NCI-H1417 (cell line): ENCODE results near the gene IRX2.
A peak's percentile ranks its signal among the peaks of the same experiment; 100 is the strongest.

Experiments used
- DNase-seq, 3 experiments: peaks; one replicate each; lab custom pipeline; 2025; lab: John Stamatoyannopoulos, UW

The IRX2 gene

GRCh38 chr5:2751592-2752021 lies at the start of gene IRX2:
IRX2 (minus strand) TSS chr5:2751677; CDS start chr5:2751413, 264 bp downstream.
- peak in 1 of 3 experiments; percentile 91 for DNase-seq

GRCh38 chr5:2800035-2800434 lies 48.6 kb upstream of the IRX2 start:
- DNase-seq: no peak

GRCh38 chr5:2797981-2798380 lies 46.5 kb upstream of the IRX2 start:
- no peak for DNase-seq

- DNase-seq: peak in 1 of 3 experiments; percentile 93
Observed at GRCh38 chr5:2797160-2797559, 45.7 kb upstream of the IRX2 start.

- DNase-seq: no peak
Observed at GRCh38 chr5:2783223-2783622, 31.7 kb upstream of the IRX2 start.

GRCh38 chr5:2782658-2783057 lies 31.2 kb upstream of the IRX2 start:
- DNase-seq: no peak

DNA sequence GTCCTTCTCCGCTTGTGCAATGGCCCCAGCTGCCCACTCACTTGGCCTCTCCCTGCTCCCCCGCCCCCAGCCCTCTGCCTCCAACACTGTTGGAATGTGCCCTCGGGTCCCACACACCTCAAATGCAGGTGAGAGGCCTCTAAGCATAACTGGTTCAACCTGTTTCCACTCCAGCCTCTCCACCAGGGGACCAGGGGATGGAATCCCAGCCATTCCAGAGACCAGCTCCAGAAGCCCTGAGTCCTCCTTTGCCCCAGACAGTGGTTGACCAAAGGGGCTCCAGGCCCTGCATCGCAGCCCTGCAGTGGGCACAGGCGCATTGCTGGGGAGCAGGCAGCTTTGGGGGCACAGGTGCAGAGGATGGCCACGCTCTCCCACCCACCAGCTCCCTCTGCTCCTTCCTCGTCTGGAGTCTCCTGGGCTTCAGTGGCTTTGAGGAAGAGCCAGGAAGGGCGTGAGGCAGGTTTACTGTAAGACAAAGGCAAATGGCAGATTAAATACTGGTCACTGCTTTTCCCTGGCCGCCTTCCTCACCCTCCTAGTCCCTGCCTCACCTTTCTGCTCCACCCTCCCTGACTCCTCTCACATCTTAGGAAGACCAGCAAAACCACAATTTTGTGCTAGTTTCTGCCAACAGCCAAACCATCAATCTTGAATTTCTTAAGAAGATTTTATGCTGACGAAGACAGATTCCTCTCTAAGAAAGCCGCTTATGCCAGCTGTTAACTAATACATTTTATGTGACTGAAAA lies 29.1 kb upstream of the IRX2 start:
- no peak for DNase-seq

- no peak for DNase-seq
Observed at GRCh38 chr5:2779459-2779858, 28.0 kb upstream of the IRX2 start.

- no peak for DNase-seq
Observed at GRCh38 chr5:2776337-2777302, 25.1 kb upstream of the IRX2 start.

- DNase-seq: no peak
Observed at GRCh38 chr5:2773327-2773726, 21.9 kb upstream of the IRX2 start.

DNA sequence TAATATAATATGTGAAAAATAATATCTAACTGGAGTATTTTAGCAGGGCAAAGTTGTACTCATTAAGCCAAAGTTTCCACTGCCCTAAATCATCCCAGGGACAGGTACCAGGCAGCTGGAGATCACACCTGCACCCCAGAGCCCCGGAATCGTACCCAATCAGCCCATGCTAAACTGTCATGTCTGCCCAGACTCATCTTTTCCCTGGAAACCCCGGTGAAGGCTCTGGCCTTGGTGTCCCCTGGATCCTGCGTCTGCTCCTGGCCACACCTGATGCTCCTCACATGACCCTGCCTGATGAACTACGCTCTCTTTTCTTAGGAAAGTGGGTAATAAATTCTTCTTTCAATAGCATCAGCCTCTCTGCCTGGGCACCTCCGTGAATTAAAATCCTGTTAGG lies 15.6 kb upstream of the IRX2 start:
- no peak for DNase-seq

- no peak for DNase-seq
Observed at GRCh38 chr5:2764581-2764980, 13.1 kb upstream of the IRX2 start.

DNA sequence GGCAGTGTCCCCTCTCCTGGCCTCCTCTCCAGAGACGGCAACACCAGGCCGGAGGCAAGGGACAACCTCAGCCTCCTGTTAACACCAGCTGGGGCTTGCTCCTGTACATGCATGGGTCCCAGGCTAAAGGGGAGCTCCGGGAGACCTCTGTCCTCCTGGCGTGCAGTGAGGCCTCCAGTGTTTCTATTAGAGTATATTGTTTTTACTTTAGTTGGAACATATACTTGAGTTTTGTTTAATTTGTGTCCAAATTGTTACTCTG lies 12.0 kb upstream of the IRX2 start:
- DNase-seq: no peak

DNA sequence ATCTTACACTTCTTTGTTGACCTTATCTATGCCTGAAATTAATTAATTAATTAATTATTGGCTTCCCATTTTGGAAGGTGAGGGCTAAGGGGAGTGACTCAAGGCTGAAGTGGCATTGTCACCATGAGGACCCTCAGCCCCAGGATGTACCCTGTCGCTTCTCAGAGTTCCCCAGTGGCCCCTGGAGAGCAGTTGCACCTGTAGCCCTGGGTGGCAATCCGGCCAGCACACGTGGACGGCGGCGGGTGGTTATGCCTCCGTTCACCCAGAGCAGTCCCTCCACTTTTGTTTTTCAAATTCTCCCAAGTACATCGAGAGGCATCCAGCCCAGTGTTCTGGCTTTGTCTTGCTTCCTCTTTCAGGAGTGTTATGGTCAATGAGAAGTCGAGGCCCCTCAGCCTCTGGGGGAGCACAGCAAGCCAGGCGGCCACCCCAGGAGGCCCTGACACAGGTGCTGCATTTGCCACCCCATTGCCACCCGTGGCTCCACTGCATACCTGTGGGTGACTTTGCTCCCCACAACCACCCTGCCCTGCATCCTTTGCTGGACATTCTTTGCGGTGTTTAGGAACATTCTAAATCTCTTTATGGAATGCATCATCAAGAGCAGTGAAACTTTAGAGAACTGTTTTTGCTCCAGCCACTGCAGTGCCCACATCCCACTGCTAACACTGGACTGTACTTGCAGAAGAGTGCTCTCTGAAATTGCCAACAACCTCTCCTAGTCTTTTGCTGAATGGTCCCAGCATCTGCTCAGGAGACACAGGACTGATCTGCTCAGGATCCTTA lies 11.5 kb upstream of the IRX2 start:
- DNase-seq: no peak

DNA sequence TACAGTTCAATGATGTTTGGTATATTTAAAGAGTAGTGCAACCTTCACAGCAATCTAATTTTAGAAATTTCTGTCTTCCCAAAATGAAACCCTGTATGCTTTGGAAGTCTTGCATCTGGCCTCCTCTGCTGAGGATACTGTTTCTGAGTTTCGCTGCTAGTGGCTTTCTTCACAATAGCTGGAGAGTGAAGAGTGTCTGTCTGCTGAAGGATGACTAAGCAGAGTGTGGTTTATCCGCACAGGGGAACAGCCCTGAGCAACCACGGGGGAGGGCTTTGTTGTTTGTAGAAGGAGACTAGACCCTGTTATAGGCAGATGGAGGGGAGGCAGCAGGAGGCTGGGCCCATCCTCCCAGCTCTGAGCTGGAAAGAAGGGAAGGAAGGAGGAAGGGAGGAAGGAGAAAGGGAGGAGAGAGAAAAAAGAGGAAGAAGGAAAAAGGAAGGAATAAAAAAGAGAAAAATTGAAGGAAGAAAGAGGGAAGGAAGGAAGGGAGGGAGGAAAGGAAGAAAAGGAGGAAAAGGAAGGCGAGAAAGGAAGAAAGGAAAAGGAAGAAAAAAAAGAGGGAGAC lies 10.5 kb upstream of the IRX2 start:
- DNase-seq: no peak

DNA sequence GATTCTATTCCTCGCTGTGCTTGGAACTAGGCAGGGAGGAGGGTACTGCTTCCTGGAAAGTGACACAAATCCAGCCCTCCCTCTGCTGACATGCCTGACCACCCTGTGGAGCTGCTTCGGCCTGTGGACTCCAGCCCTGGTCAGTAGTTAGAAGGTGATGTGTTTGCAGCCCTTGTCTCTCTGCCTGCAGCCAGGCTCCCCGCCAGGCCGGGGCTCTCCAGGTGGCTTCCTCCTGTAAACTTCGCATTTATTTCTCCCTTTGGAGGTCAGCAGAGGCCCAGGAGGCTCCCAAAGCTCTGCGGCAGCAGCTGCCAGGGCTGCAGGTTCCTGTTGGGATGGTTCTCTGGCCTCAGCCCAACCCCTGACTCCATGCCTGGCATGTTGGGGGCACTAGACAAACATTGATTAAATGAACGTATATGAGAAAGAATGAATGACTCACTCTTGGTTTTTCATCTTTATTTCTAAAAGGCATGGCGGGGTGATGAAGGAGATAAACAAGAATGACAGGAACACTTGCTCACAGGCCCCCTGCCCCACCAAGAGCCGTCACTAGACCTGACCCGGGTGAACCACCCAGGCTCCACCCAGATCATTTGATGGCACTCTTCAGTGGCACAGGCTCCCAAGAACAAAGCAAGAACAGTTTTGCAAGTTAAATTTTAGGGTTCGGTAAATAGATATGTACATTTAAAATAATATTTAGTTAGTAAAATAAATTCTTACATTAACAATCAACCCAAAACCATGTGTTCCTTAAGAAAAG lies 8.4 kb upstream of the IRX2 start:
- no peak for DNase-seq

DNA sequence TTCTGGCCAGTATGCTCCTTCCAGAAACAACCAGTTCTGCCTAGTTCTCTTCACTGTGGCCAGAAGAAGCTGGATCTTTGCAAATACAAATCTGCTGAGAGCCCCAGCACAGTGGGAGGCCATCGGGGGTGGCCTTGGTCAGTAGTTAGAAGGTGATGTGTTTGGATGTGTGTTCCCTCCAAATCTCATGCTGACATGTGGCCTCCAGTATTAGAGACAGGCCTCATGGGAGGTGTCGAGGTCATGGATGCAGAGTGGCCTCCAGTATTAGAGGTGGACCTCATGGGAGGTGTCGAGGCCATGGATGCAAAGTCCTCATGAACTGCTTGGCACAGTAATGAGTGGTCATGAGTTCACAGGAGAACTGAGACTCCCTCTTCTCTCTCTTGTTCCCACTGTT lies 7.6 kb upstream of the IRX2 start:
- DNase-seq: no peak

GRCh38 chr5:2758632-2759031 lies 7.2 kb upstream of the IRX2 start:
- no peak for DNase-seq

DNA sequence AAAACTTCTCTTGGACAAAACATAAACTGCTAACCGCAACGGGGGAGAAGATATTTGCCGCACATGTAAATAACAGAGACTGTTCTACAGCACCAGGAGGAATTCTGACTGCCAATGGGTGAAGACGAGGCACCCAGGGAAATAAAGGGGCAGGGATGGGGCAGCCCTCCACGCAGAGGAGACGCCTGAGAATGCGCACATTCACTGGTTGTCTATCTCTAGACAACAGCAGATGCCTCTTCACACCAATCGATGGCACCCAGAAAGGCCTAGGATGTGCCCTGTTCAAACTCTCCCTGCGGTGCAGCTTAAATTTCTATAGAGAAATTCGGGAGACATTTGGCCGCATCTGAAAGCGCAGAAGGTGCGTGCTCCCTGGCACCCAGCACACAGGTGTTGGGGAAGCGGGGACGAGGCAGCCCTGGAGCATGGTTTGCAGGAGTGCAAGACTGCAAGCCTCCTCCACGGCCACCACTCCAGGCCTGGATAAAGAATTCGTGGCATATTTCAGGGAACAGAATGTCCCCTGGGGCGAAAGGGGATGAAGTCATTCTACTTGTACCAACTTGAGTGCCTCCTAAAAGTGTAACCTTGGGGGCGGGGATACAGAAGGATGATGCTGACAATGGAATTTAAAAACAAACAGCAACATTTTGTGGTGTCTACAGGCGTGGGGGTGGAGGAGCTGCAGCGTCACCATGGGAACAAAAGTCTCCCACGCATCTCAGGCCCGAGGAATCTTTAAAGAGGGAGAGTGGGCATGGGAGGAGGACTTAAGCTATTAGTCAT lies 6.3 kb upstream of the IRX2 start:
- DNase-seq: peak in 1 of 3 experiments; percentile 32
